CD4-positive, alpha-beta T cell (primary cell): Measurements from ENCODE around the gene CES5A. TPM values are rescaled to one million over a fixed set of nuclear protein-coding genes. Genes with fewer than 3 reads are reported as not detected.
"Not testable (repeated sequence)": the region's sequence is repeated elsewhere in the genome, so short reads cannot be mapped to it uniquely, and the experiment has no call there.

Experiments
- ATAC-seq: fragments of 200-7000 bp; cut with Tn5 transposase; one replicate; pipeline ENCODE4 v1.10.0; 2022; ENCODE audit warnings: mild to moderate bottlenecking; ENCODE audit not compliant: poor library complexity
- CTCF ChIA-PET: fragments of 350-600 bp; sonication (Branson Sonifier 250); formaldehyde crosslinking; loops from one replicate; lab custom pipeline; 2021; ENCODE audit warnings: antibody characterized with exemption, inconsistent platforms; lab: Charles Lee
- POLR2A ChIA-PET: fragments of 350-600 bp; sonication (Branson Sonifier 250); formaldehyde crosslinking; loops from one replicate; lab custom pipeline; 2021; ENCODE audit warnings: antibody characterized with exemption, inconsistent platforms; lab: Charles Lee
- DNase-seq, 14 experiments: peaks; one replicate each; pipeline ENCODE4 v3.0.0-alpha.2; 2013 to 2020; ENCODE audit warnings: mixed read lengths in 2 of 14
- H3K27ac ChIP-seq, 2 donors: one replicate each; pipeline versions ENCODE4 v1.5.1 to v1.7.0; 2013; ENCODE audit warnings: low read length in 2 of 2, low read depth in 1 of 2, mild to moderate bottlenecking in 1 of 2
- H3K27me3 ChIP-seq, 2 experiments: 1 replicate in 1 of 2; 2 replicates in 1 of 2; pipeline versions ENCODE4 v1.6.1 to v1.7.0; 2013; ENCODE audit warnings: low read length in 2 of 2, control low read depth in 1 of 2, mild to moderate bottlenecking in 1 of 2, moderate library complexity in 1 of 2; ENCODE audit not compliant: insufficient read depth in 2 of 2, control insufficient read depth in 1 of 2
- H3K36me3 ChIP-seq: one replicate; pipeline ENCODE4 v1.6.1; 2013; ENCODE audit warnings: low read length, control low read depth; ENCODE audit not compliant: insufficient read depth
- H3K4me1 ChIP-seq: one replicate; pipeline ENCODE4 v1.6.1; 2013; ENCODE audit warnings: low read length, control low read depth; ENCODE audit not compliant: insufficient read depth
- H3K4me3 ChIP-seq: one replicate; pipeline ENCODE4 v1.5.1; 2013; ENCODE audit warnings: mild to moderate bottlenecking, low read length, moderate library complexity
- H3K9me3 ChIP-seq, 2 experiments: 1 replicate in 1 of 2; 2 replicates in 1 of 2; pipeline versions ENCODE4 v1.6.1 to v1.7.0; 2013; ENCODE audit warnings: low read length in 2 of 2, mild to moderate bottlenecking in 2 of 2, control low read depth in 1 of 2, moderate library complexity in 1 of 2; ENCODE audit not compliant: control insufficient read depth in 1 of 2, insufficient read depth in 1 of 2
- H3K27ac Mint-ChIP-seq: one replicate; pipeline ENCODE4 v1.8.0; 2020; ENCODE audit warnings: mixed read lengths
- H3K27me3 Mint-ChIP-seq: one replicate; pipeline ENCODE4 v1.8.0; 2021; ENCODE audit warnings: mixed read lengths
- H3K36me3 Mint-ChIP-seq: one replicate; pipeline ENCODE4 v1.8.0; 2021; ENCODE audit warnings: low read depth, mixed read lengths
- H3K4me1 Mint-ChIP-seq: one replicate; pipeline ENCODE4 v1.8.0; 2021; ENCODE audit warnings: low read depth, mixed read lengths
- H3K4me3 Mint-ChIP-seq: one replicate; pipeline ENCODE4 v1.8.0; 2020; ENCODE audit warnings: mild to moderate bottlenecking, mixed read lengths
- H3K9me3 Mint-ChIP-seq: one replicate; pipeline ENCODE4 v1.8.0; 2020; ENCODE audit warnings: mixed read lengths
- CTCF ChIP-seq: fragments of 200-600 bp; IDR thresholded peaks from one replicate; pipeline ENCODE4 v1.8.0; 2022; ENCODE audit warnings: antibody characterized with exemption, mild to moderate bottlenecking
- intact Hi-C, 2 experiments: fragments of 100-400 bp; cut with DNase I in 1 of 2; cut with micrococcal nuclease in 1 of 2; formaldehyde crosslinking; loops; one replicate each; pipeline versions ENCODE4 v1.15.1 to v1.9.0; 2023 to 2025; cut with DNase I, micrococcal nuclease
- total RNA-seq, 174 experiments: library from RNA in 2 of 174; stranded (reverse) in 2 of 174; gene quantifications; one replicate each; pipeline ENCODE4 v1.2.3 and lab custom pipeline; 2021 to 2026

The CES5A gene
- total RNA-seq, 2 experiments from 2014 or later, result not detected

- Histone ChIP-seq H3K36me3 (no peaks in the 10 kb centered on the region), H3K27me3 (no peaks in the 10 kb centered on the region), H3K4me3 (no peak overlapping the region), H3K4me1 (no peaks in the 10 kb centered on the region), H3K9me3 (no peaks in the 10 kb centered on the region), H3K27ac (no peak overlapping the region)
- Mint-ChIP-seq H3K36me3 (no peaks in the 10 kb centered on the region), H3K4me3 (no peak overlapping the region), H3K9me3 (no peaks in the 10 kb centered on the region), H3K27me3 (peaks cover 5% of the 10 kb centered on the region), H3K4me1 (no peaks in the 10 kb centered on the region), H3K27ac (no peak overlapping the region)
- no peak for TF ChIP-seq CTCF
- POLR2A ChIA-PET, result no interaction called here
- ATAC-seq, result no peak
- DNase-seq, result no peak
- intact Hi-C loops, result no loop called here
- CTCF ChIA-PET, result no interaction called here
Measured at GRCh38 chr16:55868980-55869379, 6.2 kb downstream of the CES5A start.

- Histone ChIP-seq H3K36me3 (no peaks in the 10 kb centered on the region), H3K4me1 (no peaks in the 10 kb centered on the region), H3K9me3 (no peaks in the 10 kb centered on the region), H3K4me3 (no peak overlapping the region), H3K27me3 (no peaks in the 10 kb centered on the region), H3K27ac (no peak overlapping the region)
- H3K27me3 Mint-ChIP-seq, result peaks cover 5% of the 10 kb centered on the region
- TF ChIP-seq CTCF, result no peak
- H3K4me3 Mint-ChIP-seq, result no peak overlapping the region
- no peaks in the 10 kb centered on the region for H3K36me3 Mint-ChIP-seq
- ATAC-seq (no peak), DNase-seq (no peak)
- intact Hi-C loops, result no loop called here
- H3K9me3 Mint-ChIP-seq, result no peaks in the 10 kb centered on the region
- CTCF ChIA-PET, result no interaction called here
- H3K27ac Mint-ChIP-seq, result no peak overlapping the region
- POLR2A ChIA-PET, result no interaction called here
- H3K4me1 Mint-ChIP-seq, result no peaks in the 10 kb centered on the region
Measured at GRCh38 chr16:55868137-55868536, 7.0 kb downstream of the CES5A start.

- CTCF ChIA-PET, result no interaction called here
- H3K4me3 ChIP-seq, result no peak overlapping the region
- H3K27me3 ChIP-seq, result no peaks in the 10 kb centered on the region
- DNase-seq, result no peak
- Mint-ChIP-seq H3K27ac (no peak overlapping the region), H3K4me1 (no peaks in the 10 kb centered on the region), H3K27me3 (peaks cover 24% of the 10 kb centered on the region), H3K4me3 (no peak overlapping the region), H3K9me3 (no peaks in the 10 kb centered on the region), H3K36me3 (no peaks in the 10 kb centered on the region)
- H3K4me1 ChIP-seq, result no peaks in the 10 kb centered on the region
- TF ChIP-seq CTCF, result no peak
- no peaks in the 10 kb centered on the region for H3K9me3 ChIP-seq
- ATAC-seq, result no peak
- H3K36me3 ChIP-seq, result no peaks in the 10 kb centered on the region
- POLR2A ChIA-PET, result no interaction called here
- intact Hi-C loops, result no loop called here
- no peak overlapping the region for H3K27ac ChIP-seq
Measured at GRCh38 chr16:55861288-55861687, 13.9 kb downstream of the CES5A start.

GRCh38 chr16:55857650-55858049 lies 17.5 kb downstream of the CES5A start:
- CTCF ChIA-PET, POLR2A ChIA-PET: not testable (repeated sequence)

More at GRCh38 chr16:55857650-55858049, 17.5 kb downstream of the CES5A start:
- H3K27ac Mint-ChIP-seq, intact Hi-C loops, DNase-seq, H3K4me1 Mint-ChIP-seq, H3K36me3 Mint-ChIP-seq, H3K4me3 Mint-ChIP-seq, H3K4me3 ChIP-seq, H3K4me1 ChIP-seq, H3K27ac ChIP-seq, H3K27me3 ChIP-seq, H3K36me3 ChIP-seq, H3K9me3 Mint-ChIP-seq, H3K9me3 ChIP-seq, ATAC-seq: not testable (repeated sequence)
- H3K27me3 Mint-ChIP-seq, result peaks cover 35% of the 10 kb centered on the region
